ENCODE measurements around the gene ZBED6.
"Not testable (repeated sequence)": the region's sequence is repeated elsewhere in the genome, so short reads cannot be mapped to it uniquely, and the experiment has no call there.

DNA sequence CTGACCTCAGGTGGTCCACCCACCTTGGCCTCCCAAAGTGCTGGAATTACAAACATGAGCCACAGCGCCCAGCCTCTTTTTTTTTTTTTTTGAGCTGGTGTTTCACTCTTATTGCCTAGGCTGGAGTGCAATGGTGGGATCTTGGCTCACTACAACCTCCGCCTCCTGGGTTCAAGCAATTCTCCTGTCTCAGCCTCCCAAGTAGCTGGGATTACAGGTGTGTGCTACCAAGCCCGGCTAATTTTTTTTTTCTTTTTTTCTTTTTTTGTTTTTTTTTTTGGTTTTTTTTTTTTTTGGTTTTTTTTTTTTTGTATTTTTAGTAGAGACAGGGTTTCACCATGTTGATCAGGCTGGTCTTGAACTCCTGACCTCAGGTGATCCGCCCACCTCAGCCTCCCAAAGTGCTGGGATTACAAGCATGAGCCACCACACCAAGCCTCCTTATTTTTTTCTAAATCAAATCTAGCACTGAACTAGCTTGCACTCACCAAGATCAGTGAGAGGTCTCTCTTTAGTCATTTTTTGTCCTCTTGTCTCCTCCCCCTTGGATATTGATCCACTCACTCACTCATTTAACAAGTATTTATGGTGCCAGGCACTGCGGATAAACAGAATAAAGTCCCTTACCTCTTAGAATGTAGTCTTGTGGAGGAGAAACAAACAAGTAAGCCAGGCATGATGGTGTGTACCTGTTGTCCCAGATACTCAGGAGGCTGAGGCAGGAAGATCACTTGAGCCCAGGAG lies 43.6 kb upstream of the ZBED6 start:
- TF ChIP-seq, protein P1, sequence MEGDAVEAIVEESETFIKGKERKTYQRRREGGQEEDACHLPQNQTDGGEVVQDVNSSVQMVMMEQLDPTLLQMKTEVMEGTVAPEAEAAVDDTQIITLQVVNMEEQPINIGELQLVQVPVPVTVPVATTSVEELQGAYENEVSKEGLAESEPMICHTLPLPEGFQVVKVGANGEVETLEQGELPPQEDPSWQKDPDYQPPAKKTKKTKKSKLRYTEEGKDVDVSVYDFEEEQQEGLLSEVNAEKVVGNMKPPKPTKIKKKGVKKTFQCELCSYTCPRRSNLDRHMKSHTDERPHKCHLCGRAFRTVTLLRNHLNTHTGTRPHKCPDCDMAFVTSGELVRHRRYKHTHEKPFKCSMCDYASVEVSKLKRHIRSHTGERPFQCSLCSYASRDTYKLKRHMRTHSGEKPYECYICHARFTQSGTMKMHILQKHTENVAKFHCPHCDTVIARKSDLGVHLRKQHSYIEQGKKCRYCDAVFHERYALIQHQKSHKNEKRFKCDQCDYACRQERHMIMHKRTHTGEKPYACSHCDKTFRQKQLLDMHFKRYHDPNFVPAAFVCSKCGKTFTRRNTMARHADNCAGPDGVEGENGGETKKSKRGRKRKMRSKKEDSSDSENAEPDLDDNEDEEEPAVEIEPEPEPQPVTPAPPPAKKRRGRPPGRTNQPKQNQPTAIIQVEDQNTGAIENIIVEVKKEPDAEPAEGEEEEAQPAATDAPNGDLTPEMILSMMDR (IDR thresholded peaks at IDR 0.05), result not testable (repeated sequence)
- TF ChIP-seq, protein P2, sequence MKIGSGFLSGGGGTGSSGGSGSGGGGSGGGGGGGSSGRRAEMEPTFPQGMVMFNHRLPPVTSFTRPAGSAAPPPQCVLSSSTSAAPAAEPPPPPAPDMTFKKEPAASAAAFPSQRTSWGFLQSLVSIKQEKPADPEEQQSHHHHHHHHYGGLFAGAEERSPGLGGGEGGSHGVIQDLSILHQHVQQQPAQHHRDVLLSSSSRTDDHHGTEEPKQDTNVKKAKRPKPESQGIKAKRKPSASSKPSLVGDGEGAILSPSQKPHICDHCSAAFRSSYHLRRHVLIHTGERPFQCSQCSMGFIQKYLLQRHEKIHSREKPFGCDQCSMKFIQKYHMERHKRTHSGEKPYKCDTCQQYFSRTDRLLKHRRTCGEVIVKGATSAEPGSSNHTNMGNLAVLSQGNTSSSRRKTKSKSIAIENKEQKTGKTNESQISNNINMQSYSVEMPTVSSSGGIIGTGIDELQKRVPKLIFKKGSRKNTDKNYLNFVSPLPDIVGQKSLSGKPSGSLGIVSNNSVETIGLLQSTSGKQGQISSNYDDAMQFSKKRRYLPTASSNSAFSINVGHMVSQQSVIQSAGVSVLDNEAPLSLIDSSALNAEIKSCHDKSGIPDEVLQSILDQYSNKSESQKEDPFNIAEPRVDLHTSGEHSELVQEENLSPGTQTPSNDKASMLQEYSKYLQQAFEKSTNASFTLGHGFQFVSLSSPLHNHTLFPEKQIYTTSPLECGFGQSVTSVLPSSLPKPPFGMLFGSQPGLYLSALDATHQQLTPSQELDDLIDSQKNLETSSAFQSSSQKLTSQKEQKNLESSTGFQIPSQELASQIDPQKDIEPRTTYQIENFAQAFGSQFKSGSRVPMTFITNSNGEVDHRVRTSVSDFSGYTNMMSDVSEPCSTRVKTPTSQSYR (CRISPR knock-in tag; IDR thresholded peaks at IDR 0.05), result not testable (repeated sequence)
- TF ChIP-seq, protein P3, sequence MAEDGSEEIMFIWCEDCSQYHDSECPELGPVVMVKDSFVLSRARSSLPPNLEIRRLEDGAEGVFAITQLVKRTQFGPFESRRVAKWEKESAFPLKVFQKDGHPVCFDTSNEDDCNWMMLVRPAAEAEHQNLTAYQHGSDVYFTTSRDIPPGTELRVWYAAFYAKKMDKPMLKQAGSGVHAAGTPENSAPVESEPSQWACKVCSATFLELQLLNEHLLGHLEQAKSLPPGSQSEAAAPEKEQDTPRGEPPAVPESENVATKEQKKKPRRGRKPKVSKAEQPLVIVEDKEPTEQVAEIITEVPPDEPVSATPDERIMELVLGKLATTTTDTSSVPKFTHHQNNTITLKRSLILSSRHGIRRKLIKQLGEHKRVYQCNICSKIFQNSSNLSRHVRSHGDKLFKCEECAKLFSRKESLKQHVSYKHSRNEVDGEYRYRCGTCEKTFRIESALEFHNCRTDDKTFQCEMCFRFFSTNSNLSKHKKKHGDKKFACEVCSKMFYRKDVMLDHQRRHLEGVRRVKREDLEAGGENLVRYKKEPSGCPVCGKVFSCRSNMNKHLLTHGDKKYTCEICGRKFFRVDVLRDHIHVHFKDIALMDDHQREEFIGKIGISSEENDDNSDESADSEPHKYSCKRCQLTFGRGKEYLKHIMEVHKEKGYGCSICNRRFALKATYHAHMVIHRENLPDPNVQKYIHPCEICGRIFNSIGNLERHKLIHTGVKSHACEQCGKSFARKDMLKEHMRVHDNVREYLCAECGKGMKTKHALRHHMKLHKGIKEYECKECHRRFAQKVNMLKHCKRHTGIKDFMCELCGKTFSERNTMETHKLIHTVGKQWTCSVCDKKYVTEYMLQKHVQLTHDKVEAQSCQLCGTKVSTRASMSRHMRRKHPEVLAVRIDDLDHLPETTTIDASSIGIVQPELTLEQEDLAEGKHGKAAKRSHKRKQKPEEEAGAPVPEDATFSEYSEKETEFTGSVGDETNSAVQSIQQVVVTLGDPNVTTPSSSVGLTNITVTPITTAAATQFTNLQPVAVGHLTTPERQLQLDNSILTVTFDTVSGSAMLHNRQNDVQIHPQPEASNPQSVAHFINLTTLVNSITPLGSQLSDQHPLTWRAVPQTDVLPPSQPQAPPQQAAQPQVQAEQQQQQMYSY (CRISPR knock-in tag; IDR thresholded peaks at IDR 0.05), result not testable (repeated sequence)
- TF ChIP-seq, protein P4, sequence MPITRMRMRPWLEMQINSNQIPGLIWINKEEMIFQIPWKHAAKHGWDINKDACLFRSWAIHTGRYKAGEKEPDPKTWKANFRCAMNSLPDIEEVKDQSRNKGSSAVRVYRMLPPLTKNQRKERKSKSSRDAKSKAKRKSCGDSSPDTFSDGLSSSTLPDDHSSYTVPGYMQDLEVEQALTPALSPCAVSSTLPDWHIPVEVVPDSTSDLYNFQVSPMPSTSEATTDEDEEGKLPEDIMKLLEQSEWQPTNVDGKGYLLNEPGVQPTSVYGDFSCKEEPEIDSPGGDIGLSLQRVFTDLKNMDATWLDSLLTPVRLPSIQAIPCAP (CRISPR knock-in tag; IDR thresholded peaks at IDR 0.05), result not testable (repeated sequence)
- TF ChIP-seq, protein P5, sequence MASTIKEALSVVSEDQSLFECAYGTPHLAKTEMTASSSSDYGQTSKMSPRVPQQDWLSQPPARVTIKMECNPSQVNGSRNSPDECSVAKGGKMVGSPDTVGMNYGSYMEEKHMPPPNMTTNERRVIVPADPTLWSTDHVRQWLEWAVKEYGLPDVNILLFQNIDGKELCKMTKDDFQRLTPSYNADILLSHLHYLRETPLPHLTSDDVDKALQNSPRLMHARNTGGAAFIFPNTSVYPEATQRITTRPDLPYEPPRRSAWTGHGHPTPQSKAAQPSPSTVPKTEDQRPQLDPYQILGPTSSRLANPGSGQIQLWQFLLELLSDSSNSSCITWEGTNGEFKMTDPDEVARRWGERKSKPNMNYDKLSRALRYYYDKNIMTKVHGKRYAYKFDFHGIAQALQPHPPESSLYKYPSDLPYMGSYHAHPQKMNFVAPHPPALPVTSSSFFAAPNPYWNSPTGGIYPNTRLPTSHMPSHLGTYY (CRISPR knock-in tag; IDR thresholded peaks at IDR 0.05), result not testable (repeated sequence)
- not testable (repeated sequence) for TF ChIP-seq ESRRA (CRISPR knock-in tag; IDR thresholded peaks at IDR 0.05; ENCODE audit: borderline replicate concordance); SMAD3 (CRISPR knock-in tag; IDR thresholded peaks at IDR 0.05; ENCODE audit: borderline replicate concordance); PRRX2 (CRISPR knock-in tag; IDR thresholded peaks at IDR 0.05)

All from WTC11 (cell line).